GM23338 (cell line): ENCODE data around the gene EPHA6. TPM values are rescaled to one million over a fixed set of nuclear protein-coding genes. Genes with fewer than 3 reads are reported as not detected.

Experiments
- ATAC-seq: fragments of 200-7000 bp; cut with Tn5 transposase; 3 replicates; pipeline ENCODE4 v1.9.1; 2020
- DNase-seq: peaks from one replicate; pipeline ENCODE4 v3.0.0-alpha.2; 2015; ENCODE audit warnings: low spot score
- H2AFZ ChIP-seq: fragments of 200-600 bp; sonication (generic); 2 replicates; pipeline ENCODE4 v1.8.0; 2016; ENCODE audit warnings: antibody characterized with exemption, mild to moderate bottlenecking, moderate library complexity
- H3F3A ChIP-seq: fragments of 200-600 bp; sonication (generic); replicated peaks from 2 replicates; pipeline ENCODE4 v1.8.0; 2017; ENCODE audit warnings: antibody characterized with exemption, mixed run types, low read depth
- H3K27ac ChIP-seq: fragments of 200-600 bp; sonication (generic); 2 replicates; pipeline ENCODE4 v1.6.1; 2016; ENCODE audit warnings: low read depth
- H3K27me3 ChIP-seq: fragments of 200-600 bp; sonication (generic); 2 replicates; pipeline ENCODE4 v1.8.0; 2016; ENCODE audit warnings: mild to moderate bottlenecking, mixed run types, moderate library complexity; ENCODE audit not compliant: insufficient read depth
- H3K36me3 ChIP-seq: fragments of 200-600 bp; sonication (generic); 2 replicates; pipeline ENCODE4 v1.8.0; 2016; ENCODE audit warnings: mild to moderate bottlenecking; ENCODE audit not compliant: insufficient read depth
- H3K4me1 ChIP-seq: fragments of 200-600 bp; sonication (generic); 2 replicates; pipeline ENCODE4 v1.8.0; 2016; ENCODE audit warnings: mild to moderate bottlenecking, moderate library complexity; ENCODE audit not compliant: insufficient read depth
- H3K4me2 ChIP-seq: fragments of 200-600 bp; sonication (generic); 2 replicates; pipeline ENCODE4 v1.7.1; 2017; ENCODE audit warnings: mixed run types
- H3K4me3 ChIP-seq: fragments of 200-600 bp; sonication (generic); 2 replicates; pipeline ENCODE4 v1.6.1; 2016; ENCODE audit warnings: mixed run types
- H3K79me2 ChIP-seq: fragments of 200-600 bp; sonication (generic); replicated peaks from 2 replicates; pipeline ENCODE4 v1.8.0; 2017; ENCODE audit warnings: mild to moderate bottlenecking; ENCODE audit not compliant: insufficient read depth
- H3K9me2 ChIP-seq: fragments of 200-600 bp; sonication (generic); 2 replicates; pipeline ENCODE4 v1.8.0; 2017; ENCODE audit not compliant: insufficient read depth
- H4K20me1 ChIP-seq: fragments of 200-600 bp; sonication (generic); replicated peaks from 2 replicates; pipeline ENCODE4 v1.8.0; 2017; ENCODE audit warnings: mild to moderate bottlenecking; ENCODE audit not compliant: insufficient read depth
- H3K27ac Mint-ChIP-seq: 2 replicates; pipeline ENCODE4 v1.8.0; 2020; ENCODE audit warnings: inconsistent platforms, mild to moderate bottlenecking, moderate library complexity, mixed read lengths
- H3K27me3 Mint-ChIP-seq: 3 replicates; pipeline ENCODE4 v1.8.0; 2022; ENCODE audit warnings: low read depth, mild to moderate bottlenecking, moderate library complexity, mixed read lengths, inconsistent platforms; ENCODE audit not compliant: insufficient read depth, poor library complexity
- H3K36me3 Mint-ChIP-seq: 3 replicates; pipeline ENCODE4 v1.8.0; 2021; ENCODE audit warnings: low read depth, mild to moderate bottlenecking, inconsistent platforms, moderate library complexity, mixed read lengths
- H3K4me1 Mint-ChIP-seq: 3 replicates; pipeline ENCODE4 v1.8.0; 2020; ENCODE audit warnings: mild to moderate bottlenecking, inconsistent platforms, mixed read lengths
- H3K4me3 Mint-ChIP-seq: 3 replicates; pipeline ENCODE4 v1.8.0; 2021; ENCODE audit warnings: moderate library complexity, mild to moderate bottlenecking, inconsistent platforms, mixed read lengths
- H3K9me3 Mint-ChIP-seq: 3 replicates; pipeline ENCODE4 v1.8.0; 2020; ENCODE audit warnings: moderate library complexity, mild to moderate bottlenecking, inconsistent platforms, mixed read lengths
- CREB1 ChIP-seq: fragments of 250-450 bp; sonication (Bioruptor Pico); IDR thresholded peaks from 2 replicates; pipeline ENCODE4 v1.5.0; 2020; ENCODE audit warnings: low read depth, mild to moderate bottlenecking, moderate library complexity
- EZH2 ChIP-seq: fragments of 200-600 bp; sonication (generic); IDR thresholded peaks from one replicate; pipeline ENCODE4 v1.8.0; 2017; ENCODE audit warnings: antibody characterized with exemption, mild to moderate bottlenecking, low read depth; ENCODE audit not compliant: unreplicated experiment
- EZH2phosphoT487 ChIP-seq: fragments of 200-600 bp; sonication (generic); IDR thresholded peaks from one replicate; pipeline ENCODE4 v1.8.1; 2018; ENCODE audit warnings: antibody characterized with exemption; ENCODE audit not compliant: unreplicated experiment
- JUNB ChIP-seq: IDR thresholded peaks from one replicate; pipeline ENCODE4 v1.6.1; 2016; ENCODE audit warnings: antibody characterized with exemption; ENCODE audit not compliant: unreplicated experiment
- NANOG ChIP-seq: IDR thresholded peaks from 2 replicates; pipeline ENCODE4 v1.6.1; 2016; ENCODE audit warnings: antibody characterized with exemption, borderline replicate concordance
- POLR2AphosphoS5 ChIP-seq: IDR thresholded peaks from 2 replicates; pipeline ENCODE4 v1.6.1; 2016; ENCODE audit warnings: antibody characterized with exemption, low read depth
- ZNF114 ChIP-seq: fragments of 250-450 bp; sonication (Bioruptor Pico); IDR thresholded peaks from 2 replicates; pipeline ENCODE4 v1.5.0; 2020; ENCODE audit warnings: mild to moderate bottlenecking, moderate library complexity
- ZNF331 ChIP-seq: fragments of 250-450 bp; sonication (Bioruptor Pico); IDR thresholded peaks from 2 replicates; pipeline ENCODE4 v1.5.0; 2020; ENCODE audit warnings: low read depth, mild to moderate bottlenecking, moderate library complexity
- polyA plus RNA-seq: library from polyadenylated mRNA; unstranded; fragments of >200 nt; fragmentation: Nextera tagmentation; extraction: Ambion mirVana; gene quantifications from 2 replicates; pipeline ENCODE4 v1.2.1, GENCODE V29; 2016
- total RNA-seq: library from RNA; depleted of rRNA; stranded (reverse); fragments of >200 nt; shearing (Covaris generic); gene quantifications from 2 replicates; pipeline ENCODE4 v1.2.3, GENCODE V29; 2014
- TF ChIP-seq, protein P1 (sequence below), 2 experiments: fragments of 200-600 bp in 1 of 2; sonication (generic) in 1 of 2; conservative IDR thresholded peaks; 2 replicates each; pipeline versions ENCODE4 v1.5.1 to v1.6.1; 2016 to 2017; ENCODE audit warnings: antibody characterized with exemption in 2 of 2, low read depth in 2 of 2, mild to moderate bottlenecking in 2 of 2, moderate library complexity in 1 of 2
- TF ChIP-seq, protein P2 (sequence below): fragments of 250-450 bp; sonication (Bioruptor Pico); IDR thresholded peaks from 2 replicates; pipeline ENCODE4 v1.5.0; 2020; ENCODE audit warnings: mild to moderate bottlenecking, moderate library complexity
- TF ChIP-seq, protein P3 (sequence below): IDR thresholded peaks from 2 replicates; pipeline ENCODE4 v1.6.1; 2016; ENCODE audit warnings: antibody characterized with exemption

EPHA6 gene
- total and polyA plus RNA-seq, 2 experiments from 2014 or later = 0.37 to 2.6 TPM

DNA sequence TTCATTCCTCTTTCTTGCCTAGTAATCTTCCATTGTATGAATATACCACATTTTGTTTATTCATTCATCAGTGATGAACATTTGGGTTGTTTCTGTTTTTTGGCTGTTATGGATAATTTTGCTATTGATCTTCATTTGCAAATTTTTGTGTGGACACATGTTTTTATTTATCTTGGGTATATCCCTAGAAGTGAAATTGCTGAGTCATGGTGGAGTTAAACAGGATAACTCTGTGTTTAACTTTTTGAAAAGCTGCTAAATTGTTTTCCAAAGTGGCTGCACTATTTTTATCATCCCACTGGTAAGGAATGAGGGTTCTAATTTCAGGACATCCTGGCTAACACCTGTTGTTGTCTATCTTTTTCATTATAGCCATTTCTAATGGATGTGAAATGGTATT is 875.6 kb downstream of the EPHA6 start (continued):
- TF ChIP-seq, protein P1, sequence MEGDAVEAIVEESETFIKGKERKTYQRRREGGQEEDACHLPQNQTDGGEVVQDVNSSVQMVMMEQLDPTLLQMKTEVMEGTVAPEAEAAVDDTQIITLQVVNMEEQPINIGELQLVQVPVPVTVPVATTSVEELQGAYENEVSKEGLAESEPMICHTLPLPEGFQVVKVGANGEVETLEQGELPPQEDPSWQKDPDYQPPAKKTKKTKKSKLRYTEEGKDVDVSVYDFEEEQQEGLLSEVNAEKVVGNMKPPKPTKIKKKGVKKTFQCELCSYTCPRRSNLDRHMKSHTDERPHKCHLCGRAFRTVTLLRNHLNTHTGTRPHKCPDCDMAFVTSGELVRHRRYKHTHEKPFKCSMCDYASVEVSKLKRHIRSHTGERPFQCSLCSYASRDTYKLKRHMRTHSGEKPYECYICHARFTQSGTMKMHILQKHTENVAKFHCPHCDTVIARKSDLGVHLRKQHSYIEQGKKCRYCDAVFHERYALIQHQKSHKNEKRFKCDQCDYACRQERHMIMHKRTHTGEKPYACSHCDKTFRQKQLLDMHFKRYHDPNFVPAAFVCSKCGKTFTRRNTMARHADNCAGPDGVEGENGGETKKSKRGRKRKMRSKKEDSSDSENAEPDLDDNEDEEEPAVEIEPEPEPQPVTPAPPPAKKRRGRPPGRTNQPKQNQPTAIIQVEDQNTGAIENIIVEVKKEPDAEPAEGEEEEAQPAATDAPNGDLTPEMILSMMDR (conservative IDR thresholded peaks at IDR 0.05; ENCODE audit: low read depth in 2 of 2) = no peak

DNA sequence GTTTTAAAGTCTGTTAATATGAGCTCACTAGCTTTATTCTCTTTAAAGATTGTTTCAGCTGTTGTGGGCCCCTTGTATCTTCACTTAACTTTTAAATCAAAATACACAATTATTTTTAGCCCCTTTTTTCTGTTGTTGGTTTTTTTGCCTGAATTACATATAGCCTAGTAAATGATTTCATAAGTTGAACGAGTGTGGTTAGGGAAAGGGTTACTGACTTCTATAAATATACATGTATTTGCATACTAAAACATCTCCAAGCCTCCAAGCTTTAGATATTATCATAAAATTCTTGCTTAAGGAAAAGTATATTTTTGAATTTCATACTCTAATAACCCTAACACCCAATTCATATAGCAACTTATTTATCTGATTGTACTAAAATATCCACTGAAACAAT is 877.0 kb downstream of the EPHA6 start:
- Histone ChIP-seq H3K9me2 (peaks cover 3% of the 10 kb centered on the region; the same call in 1 of the 2 replicates), H3K36me3 (no peaks in the 10 kb centered on the region), H3F3A (no peaks in the 10 kb centered on the region), H3K27ac (no peak overlapping the region), H3K4me3 (no peak overlapping the region), H3K4me2 (no peak overlapping the region), H2AFZ (no peak overlapping the region), H3K4me1 (peaks cover 6% of the 10 kb centered on the region; the same call in 1 of the 2 replicates), H3K79me2 (no peaks in the 10 kb centered on the region), H4K20me1 (no peaks in the 10 kb centered on the region), H3K27me3 (no peaks in the 10 kb centered on the region)
- H3K36me3 Mint-ChIP-seq = no peaks in the 10 kb centered on the region; the same call in 2 of the 3 replicates
- DNase-seq = no peak
- no peak for ATAC-seq
- peaks cover 2% of the 10 kb centered on the region for H3K27me3 Mint-ChIP-seq
- H3K9me3 Mint-ChIP-seq = no peaks in the 10 kb centered on the region
- H3K4me1 Mint-ChIP-seq = peaks cover 22% of the 10 kb centered on the region
- H3K27ac Mint-ChIP-seq = 0 out of 2 replicates have a peak overlapping the region, but pooled peaks have one; percentile 53
- H3K4me3 Mint-ChIP-seq = no peak overlapping the region
- TF ChIP-seq, protein P1 (conservative IDR thresholded peaks at IDR 0.05; ENCODE audit: low read depth in 2 of 2) = no peak
- TF ChIP-seq, protein P2, sequence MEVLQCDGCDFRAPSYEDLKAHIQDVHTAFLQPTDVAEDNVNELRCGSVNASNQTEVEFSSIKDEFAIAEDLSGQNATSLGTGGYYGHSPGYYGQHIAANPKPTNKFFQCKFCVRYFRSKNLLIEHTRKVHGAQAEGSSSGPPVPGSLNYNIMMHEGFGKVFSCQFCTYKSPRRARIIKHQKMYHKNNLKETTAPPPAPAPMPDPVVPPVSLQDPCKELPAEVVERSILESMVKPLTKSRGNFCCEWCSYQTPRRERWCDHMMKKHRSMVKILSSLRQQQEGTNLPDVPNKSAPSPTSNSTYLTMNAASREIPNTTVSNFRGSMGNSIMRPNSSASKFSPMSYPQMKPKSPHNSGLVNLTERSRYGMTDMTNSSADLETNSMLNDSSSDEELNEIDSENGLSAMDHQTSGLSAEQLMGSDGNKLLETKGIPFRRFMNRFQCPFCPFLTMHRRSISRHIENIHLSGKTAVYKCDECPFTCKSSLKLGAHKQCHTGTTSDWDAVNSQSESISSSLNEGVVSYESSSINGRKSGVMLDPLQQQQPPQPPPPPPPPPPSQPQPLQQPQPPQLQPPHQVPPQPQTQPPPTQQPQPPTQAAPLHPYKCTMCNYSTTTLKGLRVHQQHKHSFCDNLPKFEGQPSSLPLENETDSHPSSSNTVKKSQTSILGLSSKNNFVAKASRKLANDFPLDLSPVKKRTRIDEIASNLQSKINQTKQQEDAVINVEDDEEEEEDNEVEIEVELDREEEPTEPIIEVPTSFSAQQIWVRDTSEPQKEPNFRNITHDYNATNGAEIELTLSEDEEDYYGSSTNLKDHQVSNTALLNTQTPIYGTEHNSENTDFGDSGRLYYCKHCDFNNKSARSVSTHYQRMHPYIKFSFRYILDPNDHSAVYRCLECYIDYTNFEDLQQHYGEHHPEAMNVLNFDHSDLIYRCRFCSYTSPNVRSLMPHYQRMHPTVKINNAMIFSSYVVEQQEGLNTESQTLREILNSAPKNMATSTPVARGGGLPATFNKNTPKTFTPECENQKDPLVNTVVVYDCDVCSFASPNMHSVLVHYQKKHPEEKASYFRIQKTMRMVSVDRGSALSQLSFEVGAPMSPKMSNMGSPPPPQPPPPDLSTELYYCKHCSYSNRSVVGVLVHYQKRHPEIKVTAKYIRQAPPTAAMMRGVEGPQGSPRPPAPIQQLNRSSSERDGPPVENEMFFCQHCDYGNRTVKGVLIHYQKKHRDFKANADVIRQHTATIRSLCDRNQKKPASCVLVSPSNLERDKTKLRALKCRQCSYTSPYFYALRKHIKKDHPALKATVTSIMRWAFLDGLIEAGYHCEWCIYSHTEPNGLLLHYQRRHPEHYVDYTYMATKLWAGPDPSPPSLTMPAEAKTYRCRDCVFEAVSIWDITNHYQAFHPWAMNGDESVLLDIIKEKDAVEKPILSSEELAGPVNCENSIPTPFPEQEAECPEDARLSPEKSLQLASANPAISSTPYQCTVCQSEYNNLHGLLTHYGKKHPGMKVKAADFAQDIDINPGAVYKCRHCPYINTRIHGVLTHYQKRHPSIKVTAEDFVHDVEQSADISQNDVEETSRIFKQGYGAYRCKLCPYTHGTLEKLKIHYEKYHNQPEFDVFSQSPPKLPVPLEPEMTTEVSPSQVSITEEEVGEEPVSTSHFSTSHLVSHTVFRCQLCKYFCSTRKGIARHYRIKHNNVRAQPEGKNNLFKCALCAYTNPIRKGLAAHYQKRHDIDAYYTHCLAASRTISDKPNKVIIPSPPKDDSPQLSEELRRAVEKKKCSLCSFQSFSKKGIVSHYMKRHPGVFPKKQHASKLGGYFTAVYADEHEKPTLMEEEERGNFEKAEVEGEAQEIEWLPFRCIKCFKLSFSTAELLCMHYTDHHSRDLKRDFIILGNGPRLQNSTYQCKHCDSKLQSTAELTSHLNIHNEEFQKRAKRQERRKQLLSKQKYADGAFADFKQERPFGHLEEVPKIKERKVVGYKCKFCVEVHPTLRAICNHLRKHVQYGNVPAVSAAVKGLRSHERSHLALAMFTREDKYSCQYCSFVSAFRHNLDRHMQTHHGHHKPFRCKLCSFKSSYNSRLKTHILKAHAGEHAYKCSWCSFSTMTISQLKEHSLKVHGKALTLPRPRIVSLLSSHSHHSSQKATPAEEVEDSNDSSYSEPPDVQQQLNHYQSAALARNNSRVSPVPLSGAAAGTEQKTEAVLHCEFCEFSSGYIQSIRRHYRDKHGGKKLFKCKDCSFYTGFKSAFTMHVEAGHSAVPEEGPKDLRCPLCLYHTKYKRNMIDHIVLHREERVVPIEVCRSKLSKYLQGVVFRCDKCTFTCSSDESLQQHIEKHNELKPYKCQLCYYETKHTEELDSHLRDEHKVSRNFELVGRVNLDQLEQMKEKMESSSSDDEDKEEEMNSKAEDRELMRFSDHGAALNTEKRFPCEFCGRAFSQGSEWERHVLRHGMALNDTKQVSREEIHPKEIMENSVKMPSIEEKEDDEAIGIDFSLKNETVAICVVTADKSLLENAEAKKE (CRISPR knock-in tag) = no peak
- TF ChIP-seq, protein P3, sequence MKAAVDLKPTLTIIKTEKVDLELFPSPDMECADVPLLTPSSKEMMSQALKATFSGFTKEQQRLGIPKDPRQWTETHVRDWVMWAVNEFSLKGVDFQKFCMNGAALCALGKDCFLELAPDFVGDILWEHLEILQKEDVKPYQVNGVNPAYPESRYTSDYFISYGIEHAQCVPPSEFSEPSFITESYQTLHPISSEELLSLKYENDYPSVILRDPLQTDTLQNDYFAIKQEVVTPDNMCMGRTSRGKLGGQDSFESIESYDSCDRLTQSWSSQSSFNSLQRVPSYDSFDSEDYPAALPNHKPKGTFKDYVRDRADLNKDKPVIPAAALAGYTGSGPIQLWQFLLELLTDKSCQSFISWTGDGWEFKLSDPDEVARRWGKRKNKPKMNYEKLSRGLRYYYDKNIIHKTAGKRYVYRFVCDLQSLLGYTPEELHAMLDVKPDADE = no peak
- TF ChIP-seq ZNF331 (CRISPR knock-in tag) = no peak
- no peak for TF ChIP-seq EZH2phosphoT487
- TF ChIP-seq NANOG = no peak
- TF ChIP-seq POLR2AphosphoS5 = no peak
- TF ChIP-seq EZH2 = no peak
- no peak for TF ChIP-seq JUNB
- no peak for TF ChIP-seq ZNF114 (CRISPR knock-in tag)
- TF ChIP-seq CREB1 (CRISPR knock-in tag) = no peak
